ENCODE data around the gene IQGAP2.

GRCh38 chr5:76728965-76729364 is 325.9 kb downstream of the IQGAP2 start:
- TF ChIP-seq CTCF (IDR thresholded peaks at IDR 0.05; ENCODE audit: insufficient read depth, low read length, poor library complexity, severe bottlenecking): no peak
- no peak for TF ChIP-seq EZH2phosphoT487 (conservative IDR thresholded peaks at IDR 0.05; ENCODE audit: low read length)

Data from SU-DHL-6 (cell line).